ENCODE measurements around the gene NAALADL2.
"Not testable (repeated sequence)": the region's sequence is repeated elsewhere in the genome, so short reads cannot be mapped to it uniquely, and the experiment has no call there.

DNA sequence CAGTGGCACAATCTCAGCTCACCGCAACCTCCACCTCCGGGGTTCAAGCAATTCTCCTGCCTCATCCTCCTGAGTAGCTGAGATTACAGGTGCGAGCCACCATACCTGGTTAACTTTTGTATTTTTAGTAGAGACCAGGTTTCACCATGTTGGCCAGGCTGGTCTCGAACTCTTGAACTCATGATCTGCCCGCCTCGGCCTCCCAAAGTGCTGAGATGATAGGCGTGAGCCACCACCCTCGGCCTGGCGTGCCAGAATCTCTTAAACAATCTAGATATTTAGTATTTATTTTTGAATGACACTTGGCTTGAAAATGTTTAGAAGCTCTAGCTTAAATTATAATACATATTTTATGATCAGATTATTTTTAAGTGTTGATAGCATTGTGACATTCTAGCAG is 755.0 kb downstream of the NAALADL2 start:
- TF ChIP-seq, protein P1, sequence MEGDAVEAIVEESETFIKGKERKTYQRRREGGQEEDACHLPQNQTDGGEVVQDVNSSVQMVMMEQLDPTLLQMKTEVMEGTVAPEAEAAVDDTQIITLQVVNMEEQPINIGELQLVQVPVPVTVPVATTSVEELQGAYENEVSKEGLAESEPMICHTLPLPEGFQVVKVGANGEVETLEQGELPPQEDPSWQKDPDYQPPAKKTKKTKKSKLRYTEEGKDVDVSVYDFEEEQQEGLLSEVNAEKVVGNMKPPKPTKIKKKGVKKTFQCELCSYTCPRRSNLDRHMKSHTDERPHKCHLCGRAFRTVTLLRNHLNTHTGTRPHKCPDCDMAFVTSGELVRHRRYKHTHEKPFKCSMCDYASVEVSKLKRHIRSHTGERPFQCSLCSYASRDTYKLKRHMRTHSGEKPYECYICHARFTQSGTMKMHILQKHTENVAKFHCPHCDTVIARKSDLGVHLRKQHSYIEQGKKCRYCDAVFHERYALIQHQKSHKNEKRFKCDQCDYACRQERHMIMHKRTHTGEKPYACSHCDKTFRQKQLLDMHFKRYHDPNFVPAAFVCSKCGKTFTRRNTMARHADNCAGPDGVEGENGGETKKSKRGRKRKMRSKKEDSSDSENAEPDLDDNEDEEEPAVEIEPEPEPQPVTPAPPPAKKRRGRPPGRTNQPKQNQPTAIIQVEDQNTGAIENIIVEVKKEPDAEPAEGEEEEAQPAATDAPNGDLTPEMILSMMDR (IDR thresholded peaks at IDR 0.05) = not testable (repeated sequence)
- not testable (repeated sequence) for TF ChIP-seq POLR2A (IDR thresholded peaks at IDR 0.05)
